K562 (cell line): ENCODE measurements around the gene PDGFC.

ENCODE experiments used
- CCAR2 ChIP-seq: fragments of 200-400 bp; formaldehyde crosslinking; IDR thresholded peaks from 2 replicates; pipeline ENCODE4 v1.6.1; 2017; ENCODE audit warnings: mild to moderate bottlenecking, low read depth, low read length
- EZH2 ChIP-seq: IDR thresholded peaks from 2 replicates; pipeline ENCODE4 v1.6.1; 2012; ENCODE audit warnings: low read depth, mild to moderate bottlenecking, inconsistent platforms, low read length, borderline replicate concordance
- MTF1 ChIP-seq: fragments of 250-450 bp; sonication (Bioruptor Pico); IDR thresholded peaks from 2 replicates; pipeline ENCODE4 v1.9.0; 2021; ENCODE audit warnings: moderate library complexity, mild to moderate bottlenecking, inconsistent platforms, borderline replicate concordance
- MXI1 ChIP-seq: IDR thresholded peaks from 2 replicates; pipeline ENCODE4 v1.6.1; 2011; ENCODE audit warnings: low read depth, mild to moderate bottlenecking, improper control_type of control experiment, low read length
- SRSF9 ChIP-seq: fragments of 200-400 bp; formaldehyde crosslinking; IDR thresholded peaks from 2 replicates; pipeline ENCODE4 v1.6.1; 2017; ENCODE audit warnings: low read depth, low read length, borderline replicate concordance
- TBP ChIP-seq: optimal IDR thresholded peaks from 2 replicates; pipeline ENCODE3; 2011; ENCODE audit warnings: low read depth, low read length, improper control_type of control experiment
- ZBTB8A ChIP-seq: fragments of 450-650 bp; IDR thresholded peaks from 2 replicates; pipeline ENCODE4 v1.6.1; 2018; ENCODE audit warnings: mild to moderate bottlenecking, moderate library complexity; ENCODE audit not compliant: partially characterized antibody
- ZNF445 ChIP-seq: fragments of 250-450 bp; sonication (Bioruptor Pico); IDR thresholded peaks from 2 replicates; pipeline ENCODE4 v1.4.0; 2020; ENCODE audit warnings: low read depth, mild to moderate bottlenecking, moderate library complexity
- ZNF766 ChIP-seq: fragments of 200-800 bp; sonication (Bioruptor generic); conservative IDR thresholded peaks from 2 replicates; pipeline ENCODE4 v1.6.1; 2016; ENCODE audit warnings: missing genetic modification characterization, missing compliant biosample characterization
- TF ChIP-seq, protein P1 (sequence below): fragments of 250-450 bp; sonication (Bioruptor Pico); IDR thresholded peaks from 2 replicates; pipeline ENCODE4 v1.5.0; 2020; ENCODE audit warnings: mild to moderate bottlenecking, borderline replicate concordance
- TF ChIP-seq, protein P2 (sequence below): fragments of 450-650 bp; IDR thresholded peaks from 2 replicates; pipeline ENCODE4 v1.6.1; 2016; ENCODE audit warnings: antibody characterized with exemption
- TF ChIP-seq, protein P3 (sequence below), 3 experiments: IDR thresholded peaks in 2 of 3; conservative IDR thresholded peaks in 1 of 3; 2 replicates each; pipeline ENCODE4 v1.5.1; 2011 to 2012; ENCODE audit warnings: low read length in 3 of 3, mild to moderate bottlenecking in 3 of 3, control low read depth in 2 of 3, improper control_type of control experiment in 1 of 3, inconsistent platforms in 1 of 3, low read depth in 1 of 3, mixed read lengths in 1 of 3, moderate library complexity in 1 of 3; ENCODE audit not compliant: insufficient read depth in 2 of 3
- TF ChIP-seq, protein P4 (sequence below): sonication (generic); formaldehyde crosslinking; IDR thresholded peaks from 2 replicates; pipeline ENCODE4 v1.8.1; 2023; ENCODE audit warnings: mild to moderate bottlenecking, missing genetic modification reagents, moderate library complexity
- TF ChIP-seq, protein P5 (sequence below): sonication (generic); formaldehyde crosslinking; IDR thresholded peaks from 2 replicates; pipeline ENCODE4 v1.8.1; 2023; ENCODE audit warnings: mild to moderate bottlenecking, missing genetic modification reagents

DNA sequence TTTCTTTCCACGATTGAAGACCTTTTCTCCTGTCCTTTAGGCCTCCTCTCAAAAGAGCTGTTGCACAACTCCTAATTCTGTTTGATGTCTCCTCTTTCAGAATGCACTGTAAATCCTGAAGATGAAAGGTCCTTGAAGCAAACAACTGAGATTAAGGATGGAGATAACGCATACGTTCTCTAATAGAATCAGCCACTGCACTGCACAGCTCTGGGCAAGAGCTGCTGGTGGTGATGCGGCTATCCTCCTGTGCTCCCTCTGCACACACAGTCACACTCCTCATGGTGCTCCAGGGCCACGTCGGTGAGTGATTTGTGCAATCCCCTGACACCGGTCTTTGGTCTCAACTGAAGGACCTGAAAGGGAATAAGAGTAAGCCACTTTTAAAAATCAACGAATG lies 208.7 kb downstream of the PDGFC start:
- no peak for TF ChIP-seq TBP
- TF ChIP-seq, protein P1, sequence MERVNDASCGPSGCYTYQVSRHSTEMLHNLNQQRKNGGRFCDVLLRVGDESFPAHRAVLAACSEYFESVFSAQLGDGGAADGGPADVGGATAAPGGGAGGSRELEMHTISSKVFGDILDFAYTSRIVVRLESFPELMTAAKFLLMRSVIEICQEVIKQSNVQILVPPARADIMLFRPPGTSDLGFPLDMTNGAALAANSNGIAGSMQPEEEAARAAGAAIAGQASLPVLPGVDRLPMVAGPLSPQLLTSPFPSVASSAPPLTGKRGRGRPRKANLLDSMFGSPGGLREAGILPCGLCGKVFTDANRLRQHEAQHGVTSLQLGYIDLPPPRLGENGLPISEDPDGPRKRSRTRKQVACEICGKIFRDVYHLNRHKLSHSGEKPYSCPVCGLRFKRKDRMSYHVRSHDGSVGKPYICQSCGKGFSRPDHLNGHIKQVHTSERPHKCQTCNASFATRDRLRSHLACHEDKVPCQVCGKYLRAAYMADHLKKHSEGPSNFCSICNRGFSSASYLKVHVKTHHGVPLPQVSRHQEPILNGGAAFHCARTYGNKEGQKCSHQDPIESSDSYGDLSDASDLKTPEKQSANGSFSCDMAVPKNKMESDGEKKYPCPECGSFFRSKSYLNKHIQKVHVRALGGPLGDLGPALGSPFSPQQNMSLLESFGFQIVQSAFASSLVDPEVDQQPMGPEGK (CRISPR knock-in tag) = no peak
- no peak for TF ChIP-seq EZH2
- TF ChIP-seq MXI1 = no peak
- TF ChIP-seq, protein P2, sequence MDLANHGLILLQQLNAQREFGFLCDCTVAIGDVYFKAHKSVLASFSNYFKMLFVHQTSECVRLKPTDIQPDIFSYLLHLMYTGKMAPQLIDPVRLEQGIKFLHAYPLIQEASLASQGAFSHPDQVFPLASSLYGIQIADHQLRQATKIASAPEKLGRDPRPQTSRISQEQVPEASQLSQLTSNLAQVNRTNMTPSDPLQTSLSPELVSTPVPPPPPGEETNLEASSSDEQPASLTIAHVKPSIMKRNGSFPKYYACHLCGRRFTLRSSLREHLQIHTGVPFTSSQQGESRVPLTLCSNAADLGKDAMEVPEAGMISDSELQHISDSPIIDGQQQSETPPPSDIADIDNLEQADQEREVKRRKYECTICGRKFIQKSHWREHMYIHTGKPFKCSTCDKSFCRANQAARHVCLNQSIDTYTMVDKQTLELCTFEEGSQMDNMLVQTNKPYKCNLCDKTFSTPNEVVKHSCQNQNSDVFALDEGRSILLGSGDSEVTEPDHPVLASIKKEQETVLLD = no peak
- no peak for TF ChIP-seq ZNF445 (CRISPR knock-in tag)
- TF ChIP-seq, protein P3, sequence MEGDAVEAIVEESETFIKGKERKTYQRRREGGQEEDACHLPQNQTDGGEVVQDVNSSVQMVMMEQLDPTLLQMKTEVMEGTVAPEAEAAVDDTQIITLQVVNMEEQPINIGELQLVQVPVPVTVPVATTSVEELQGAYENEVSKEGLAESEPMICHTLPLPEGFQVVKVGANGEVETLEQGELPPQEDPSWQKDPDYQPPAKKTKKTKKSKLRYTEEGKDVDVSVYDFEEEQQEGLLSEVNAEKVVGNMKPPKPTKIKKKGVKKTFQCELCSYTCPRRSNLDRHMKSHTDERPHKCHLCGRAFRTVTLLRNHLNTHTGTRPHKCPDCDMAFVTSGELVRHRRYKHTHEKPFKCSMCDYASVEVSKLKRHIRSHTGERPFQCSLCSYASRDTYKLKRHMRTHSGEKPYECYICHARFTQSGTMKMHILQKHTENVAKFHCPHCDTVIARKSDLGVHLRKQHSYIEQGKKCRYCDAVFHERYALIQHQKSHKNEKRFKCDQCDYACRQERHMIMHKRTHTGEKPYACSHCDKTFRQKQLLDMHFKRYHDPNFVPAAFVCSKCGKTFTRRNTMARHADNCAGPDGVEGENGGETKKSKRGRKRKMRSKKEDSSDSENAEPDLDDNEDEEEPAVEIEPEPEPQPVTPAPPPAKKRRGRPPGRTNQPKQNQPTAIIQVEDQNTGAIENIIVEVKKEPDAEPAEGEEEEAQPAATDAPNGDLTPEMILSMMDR (IDR thresholded peaks at IDR 0.05 in 2 of 3, conservative IDR thresholded peaks at IDR 0.05 in 1 of 3; ENCODE audit: insufficient read depth in 2 of 3, low read depth in 1 of 3, low read length in 3 of 3) = no peak
- TF ChIP-seq ZBTB8A = no peak
- TF ChIP-seq, protein P4, sequence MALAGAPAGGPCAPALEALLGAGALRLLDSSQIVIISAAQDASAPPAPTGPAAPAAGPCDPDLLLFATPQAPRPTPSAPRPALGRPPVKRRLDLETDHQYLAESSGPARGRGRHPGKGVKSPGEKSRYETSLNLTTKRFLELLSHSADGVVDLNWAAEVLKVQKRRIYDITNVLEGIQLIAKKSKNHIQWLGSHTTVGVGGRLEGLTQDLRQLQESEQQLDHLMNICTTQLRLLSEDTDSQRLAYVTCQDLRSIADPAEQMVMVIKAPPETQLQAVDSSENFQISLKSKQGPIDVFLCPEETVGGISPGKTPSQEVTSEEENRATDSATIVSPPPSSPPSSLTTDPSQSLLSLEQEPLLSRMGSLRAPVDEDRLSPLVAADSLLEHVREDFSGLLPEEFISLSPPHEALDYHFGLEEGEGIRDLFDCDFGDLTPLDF (CRISPR knock-in tag) = no peak
- no peak for TF ChIP-seq ZNF766
- no peak for TF ChIP-seq MTF1 (CRISPR knock-in tag)
- TF ChIP-seq, protein P5, sequence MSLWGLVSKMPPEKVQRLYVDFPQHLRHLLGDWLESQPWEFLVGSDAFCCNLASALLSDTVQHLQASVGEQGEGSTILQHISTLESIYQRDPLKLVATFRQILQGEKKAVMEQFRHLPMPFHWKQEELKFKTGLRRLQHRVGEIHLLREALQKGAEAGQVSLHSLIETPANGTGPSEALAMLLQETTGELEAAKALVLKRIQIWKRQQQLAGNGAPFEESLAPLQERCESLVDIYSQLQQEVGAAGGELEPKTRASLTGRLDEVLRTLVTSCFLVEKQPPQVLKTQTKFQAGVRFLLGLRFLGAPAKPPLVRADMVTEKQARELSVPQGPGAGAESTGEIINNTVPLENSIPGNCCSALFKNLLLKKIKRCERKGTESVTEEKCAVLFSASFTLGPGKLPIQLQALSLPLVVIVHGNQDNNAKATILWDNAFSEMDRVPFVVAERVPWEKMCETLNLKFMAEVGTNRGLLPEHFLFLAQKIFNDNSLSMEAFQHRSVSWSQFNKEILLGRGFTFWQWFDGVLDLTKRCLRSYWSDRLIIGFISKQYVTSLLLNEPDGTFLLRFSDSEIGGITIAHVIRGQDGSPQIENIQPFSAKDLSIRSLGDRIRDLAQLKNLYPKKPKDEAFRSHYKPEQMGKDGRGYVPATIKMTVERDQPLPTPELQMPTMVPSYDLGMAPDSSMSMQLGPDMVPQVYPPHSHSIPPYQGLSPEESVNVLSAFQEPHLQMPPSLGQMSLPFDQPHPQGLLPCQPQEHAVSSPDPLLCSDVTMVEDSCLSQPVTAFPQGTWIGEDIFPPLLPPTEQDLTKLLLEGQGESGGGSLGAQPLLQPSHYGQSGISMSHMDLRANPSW (CRISPR knock-in tag) = no peak
- TF ChIP-seq CCAR2 = no peak
- no peak for TF ChIP-seq SRSF9
